GM12892 (cell line): Measurements from ENCODE around the gene CDH13.

Experiments used
- POLR2A ChIP-seq: IDR thresholded peaks from 2 replicates; pipeline ENCODE4 v1.6.1; 2011; ENCODE audit warnings: low read depth, low read length, control low read depth
- POLR2AphosphoS5 ChIP-seq: IDR thresholded peaks from 2 replicates; pipeline ENCODE4 v1.6.1; 2011; ENCODE audit warnings: low read depth, low read length, control low read depth
- TAF1 ChIP-seq: IDR thresholded peaks from 2 replicates; pipeline ENCODE4 v1.6.1; 2011; ENCODE audit warnings: low read depth, mild to moderate bottlenecking, control low read depth, low read length, borderline replicate concordance

- no peak for TF ChIP-seq TAF1
- TF ChIP-seq POLR2A = no peak
- no peak for TF ChIP-seq POLR2AphosphoS5
Observed at GRCh38 chr16:83808573-83809014, 1181.8 kb downstream of the CDH13 start.
